ENCODE data around the gene SLC25A12. TPM values are rescaled to one million over a fixed set of nuclear protein-coding genes. Genes with fewer than 3 reads are reported as not detected.
A peak's percentile ranks its signal among the peaks of the same experiment; 100 is the strongest.

The SLC25A12 gene
- polyA plus RNA-seq, 3 donors, result 6.5 to 8.8 (median 7.0) TPM

GRCh38 chr2:171800639-171801038, 93.4 kb downstream of the SLC25A12 start:
- no peak overlapping the region for H2AFZ ChIP-seq (ENCODE audit: insufficient read depth, low read depth, low read length, poor library complexity, severe bottlenecking)
- H3K4me3 ChIP-seq (replicated peaks in 1 of 3; ENCODE audit: low read depth in 2 of 3, low read length in 3 of 3), result no peak overlapping the region
- H3K4me1 ChIP-seq (ENCODE audit: control insufficient read depth in 1 of 2, insufficient read depth in 2 of 2, low read length in 2 of 2), result peaks cover 10 to 18% of the 10 kb centered on the region in 2 donors
- no peaks in the 10 kb centered on the region for H4K20me1 ChIP-seq (ENCODE audit: insufficient read depth, low read length)
- no peak overlapping the region for H3K9ac ChIP-seq (ENCODE audit: insufficient read depth, low read length, poor library complexity, severe bottlenecking)
- H3K27me3 ChIP-seq (ENCODE audit: control insufficient read depth in 2 of 2, insufficient read depth in 2 of 2, low read length in 2 of 2), result no peaks in the 10 kb centered on the region
- no peak for TF ChIP-seq CTCF (IDR thresholded peaks at IDR 0.05)
- no peak overlapping the region for H3K4me2 ChIP-seq (replicated peaks; ENCODE audit: extremely low read depth, low read length, poor library complexity, severe bottlenecking)
- intact Hi-C loops (cut with micrococcal nuclease), result no loop called here
- no peaks in the 10 kb centered on the region for H3K27me3 Mint-ChIP-seq (ENCODE audit: low read depth in 3 of 3)
- peaks cover 31 to 35% of the 10 kb centered on the region in 2 donors for H3K36me3 Mint-ChIP-seq
- H3K9me3 Mint-ChIP-seq, result no peaks in the 10 kb centered on the region
- no CpG with 5 or more reads among the region's 5 CpGs for WGBS (ENCODE audit: insufficient coverage)
- no peaks in the 10 kb centered on the region for H3K9me3 ChIP-seq (replicated peaks in 1 of 2; ENCODE audit: control insufficient read depth in 1 of 2, insufficient read depth in 1 of 2, low read length in 2 of 2)
- H3K4me1 Mint-ChIP-seq, result peaks cover 18% of the 10 kb centered on the region
- no peak overlapping the region for H3K27ac Mint-ChIP-seq
- H3K4me3 Mint-ChIP-seq, result no peak overlapping the region
- no peak overlapping the region for H3K27ac ChIP-seq (ENCODE audit: low read depth in 1 of 2, low read length in 2 of 2)
- peaks cover 9 to 26% of the 10 kb centered on the region in 2 donors for H3K36me3 ChIP-seq (replicated peaks in 1 of 2; ENCODE audit: control insufficient read depth in 1 of 2, insufficient read depth in 2 of 2, low read length in 2 of 2)
- no peaks in the 10 kb centered on the region for H3K79me2 ChIP-seq (ENCODE audit: insufficient read depth, low read length)
- no peak for DNase-seq

- no peaks in the 10 kb centered on the region for H3K9me3 Mint-ChIP-seq
- Histone ChIP-seq H3K9me3 (replicated peaks in 1 of 2; ENCODE audit: control insufficient read depth in 1 of 2, insufficient read depth in 1 of 2, low read length in 2 of 2) (no peaks in the 10 kb centered on the region), H3K27me3 (ENCODE audit: control insufficient read depth in 2 of 2, insufficient read depth in 2 of 2, low read length in 2 of 2) (no peaks in the 10 kb centered on the region), H3K79me2 (ENCODE audit: insufficient read depth, low read length) (no peaks in the 10 kb centered on the region), H2AFZ (ENCODE audit: insufficient read depth, low read depth, low read length, poor library complexity, severe bottlenecking) (peak overlapping the region; percentile 13), H3K27ac (ENCODE audit: low read depth in 1 of 2, low read length in 2 of 2) (peak overlapping the region in 1 of 2 donors; percentile 69), H3K4me3 (replicated peaks in 1 of 3; ENCODE audit: low read depth in 2 of 3, low read length in 3 of 3) (no peak overlapping the region), H3K9ac (ENCODE audit: insufficient read depth, low read length, poor library complexity, severe bottlenecking) (no peak overlapping the region), H3K36me3 (replicated peaks in 1 of 2; ENCODE audit: control insufficient read depth in 1 of 2, insufficient read depth in 2 of 2, low read length in 2 of 2) (peaks cover 5 to 18% of the 10 kb centered on the region in 2 donors), H4K20me1 (ENCODE audit: insufficient read depth, low read length) (no peaks in the 10 kb centered on the region), H3K4me2 (replicated peaks; ENCODE audit: extremely low read depth, low read length, poor library complexity, severe bottlenecking) (no peak overlapping the region), H3K4me1 (ENCODE audit: control insufficient read depth in 1 of 2, insufficient read depth in 2 of 2, low read length in 2 of 2) (peaks cover 10 to 23% of the 10 kb centered on the region in 2 donors)
- peak overlapping the region; percentile 77 to 98 (median 89) for H3K27ac Mint-ChIP-seq
- intact Hi-C loops (cut with micrococcal nuclease), result no loop called here
- WGBS (ENCODE audit: insufficient coverage), result no CpG with 5 or more reads among the region's 6 CpGs
- H3K36me3 Mint-ChIP-seq, result peaks cover 25 to 32% of the 10 kb centered on the region in 2 donors
- no peak for TF ChIP-seq CTCF (IDR thresholded peaks at IDR 0.05)
- H3K4me3 Mint-ChIP-seq, result peak overlapping the region in 1 of 2 donors; percentile 75
- DNase-seq, result peak; percentile 50 to 60 (median 52)
- H3K4me1 Mint-ChIP-seq, result peaks cover 31% of the 10 kb centered on the region
- H3K27me3 Mint-ChIP-seq (ENCODE audit: low read depth in 3 of 3), result no peaks in the 10 kb centered on the region
Observed at GRCh38 chr2:171798156-171798820, 95.8 kb downstream of the SLC25A12 start.

Measured in CD14-positive monocyte (primary cell).